ENCODE measurements around the gene SIGLECL1.

SIGLECL1 gene

DNA sequence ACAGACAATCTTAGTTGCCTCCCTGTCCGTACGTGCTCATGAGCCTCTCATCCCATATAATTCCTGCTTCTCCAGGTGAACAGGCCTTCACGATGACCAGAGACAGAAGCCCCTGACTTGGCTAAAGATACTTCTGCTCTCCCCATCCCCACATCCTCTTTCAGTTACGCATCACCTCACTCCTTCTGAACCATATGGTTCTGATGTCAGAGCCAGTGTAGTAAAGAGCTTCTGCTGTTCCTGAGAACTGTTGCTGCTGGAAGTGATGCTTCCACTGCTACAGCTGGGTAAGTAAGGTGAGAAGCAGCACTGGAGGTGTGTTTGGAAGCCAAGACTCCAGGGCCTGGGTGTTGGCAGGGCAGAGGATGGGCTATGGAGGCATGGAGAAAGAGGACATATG lies 12.9 kb downstream of the SIGLECL1 start:
- TF ChIP-seq, protein P1, sequence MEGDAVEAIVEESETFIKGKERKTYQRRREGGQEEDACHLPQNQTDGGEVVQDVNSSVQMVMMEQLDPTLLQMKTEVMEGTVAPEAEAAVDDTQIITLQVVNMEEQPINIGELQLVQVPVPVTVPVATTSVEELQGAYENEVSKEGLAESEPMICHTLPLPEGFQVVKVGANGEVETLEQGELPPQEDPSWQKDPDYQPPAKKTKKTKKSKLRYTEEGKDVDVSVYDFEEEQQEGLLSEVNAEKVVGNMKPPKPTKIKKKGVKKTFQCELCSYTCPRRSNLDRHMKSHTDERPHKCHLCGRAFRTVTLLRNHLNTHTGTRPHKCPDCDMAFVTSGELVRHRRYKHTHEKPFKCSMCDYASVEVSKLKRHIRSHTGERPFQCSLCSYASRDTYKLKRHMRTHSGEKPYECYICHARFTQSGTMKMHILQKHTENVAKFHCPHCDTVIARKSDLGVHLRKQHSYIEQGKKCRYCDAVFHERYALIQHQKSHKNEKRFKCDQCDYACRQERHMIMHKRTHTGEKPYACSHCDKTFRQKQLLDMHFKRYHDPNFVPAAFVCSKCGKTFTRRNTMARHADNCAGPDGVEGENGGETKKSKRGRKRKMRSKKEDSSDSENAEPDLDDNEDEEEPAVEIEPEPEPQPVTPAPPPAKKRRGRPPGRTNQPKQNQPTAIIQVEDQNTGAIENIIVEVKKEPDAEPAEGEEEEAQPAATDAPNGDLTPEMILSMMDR (IDR thresholded peaks at IDR 0.05; ENCODE audit: low read depth, low read length): no peak
- TF ChIP-seq, protein P2, sequence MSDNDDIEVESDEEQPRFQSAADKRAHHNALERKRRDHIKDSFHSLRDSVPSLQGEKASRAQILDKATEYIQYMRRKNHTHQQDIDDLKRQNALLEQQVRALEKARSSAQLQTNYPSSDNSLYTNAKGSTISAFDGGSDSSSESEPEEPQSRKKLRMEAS (IDR thresholded peaks at IDR 0.05; ENCODE audit: low read depth, low read length): no peak
- TF ChIP-seq POLR2A (IDR thresholded peaks at IDR 0.05; ENCODE audit: extremely low read depth, insufficient read length) (no peak), MYC (IDR thresholded peaks at IDR 0.05; ENCODE audit: low read depth, low read length) (no peak)
- DNase-seq (ENCODE audit: low read depth): no peak
- no peak overlapping the region for H3K4me3 ChIP-seq (ENCODE audit: low read depth, low read length)

DNA sequence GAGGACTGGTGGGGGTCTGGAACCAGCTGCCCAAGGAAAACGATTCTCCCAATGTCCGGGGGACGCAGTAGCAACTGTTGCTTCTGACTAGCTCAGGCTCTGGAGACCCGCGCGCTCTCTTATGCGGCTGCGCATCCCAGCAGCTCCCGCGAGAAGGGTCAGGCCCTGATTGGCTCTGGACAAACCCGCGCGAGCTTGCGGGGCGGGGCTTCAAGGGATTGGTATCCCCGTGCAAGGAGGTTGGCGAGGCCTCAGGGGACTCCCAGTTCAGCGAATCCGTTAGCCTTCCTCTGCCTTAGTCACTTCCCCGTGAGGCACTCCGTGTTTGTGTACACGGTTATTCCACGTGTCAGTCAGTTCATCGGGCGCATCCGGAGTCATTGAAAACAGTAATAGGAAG lies 20.2 kb downstream of the SIGLECL1 start:
- TF ChIP-seq POLR2A (IDR thresholded peaks at IDR 0.05; ENCODE audit: extremely low read depth, insufficient read length) (peak; percentile 89), MYC (IDR thresholded peaks at IDR 0.05; ENCODE audit: low read depth, low read length) (peak; percentile 74; the same call in 1 of the 2 replicates)
- TF ChIP-seq, protein P1 (IDR thresholded peaks at IDR 0.05; ENCODE audit: low read depth, low read length): no peak
- TF ChIP-seq, protein P2 (IDR thresholded peaks at IDR 0.05; ENCODE audit: low read depth, low read length): peak; percentile 95
- peak overlapping the region; percentile 64 for H3K4me3 ChIP-seq (ENCODE audit: low read depth, low read length)
- DNase-seq (ENCODE audit: low read depth): peak; percentile 96

DNA sequence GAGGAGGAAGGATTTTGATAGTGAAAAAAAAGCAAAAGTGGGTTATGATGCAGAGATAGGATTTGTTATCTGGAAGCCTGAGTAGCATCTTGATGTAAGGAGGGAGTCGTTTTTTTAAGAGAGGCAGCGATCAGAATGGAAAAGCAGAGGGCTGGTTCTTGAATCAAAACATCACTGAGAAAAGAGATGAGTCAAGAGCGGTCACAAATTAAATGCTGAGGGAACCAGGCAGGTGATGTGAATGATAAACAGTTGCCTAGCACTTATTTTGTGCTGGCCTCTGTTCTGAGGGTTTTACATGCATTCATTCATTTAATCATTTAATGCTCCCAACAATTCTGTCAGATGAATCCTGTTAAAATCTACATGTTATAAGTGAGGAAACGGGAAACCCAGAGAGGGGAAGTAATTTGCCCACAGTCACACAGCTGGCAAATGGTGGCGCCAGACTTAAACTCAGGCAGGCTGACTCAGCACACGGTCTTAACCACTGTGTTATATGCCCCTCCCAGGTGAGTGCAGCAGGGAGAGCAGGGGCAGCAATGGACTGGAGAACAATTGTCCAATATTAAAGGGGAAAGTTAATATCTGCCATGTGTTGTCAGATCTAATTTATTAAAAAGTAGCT lies 21.4 kb downstream of the SIGLECL1 start:
- TF ChIP-seq, protein P1 (IDR thresholded peaks at IDR 0.05; ENCODE audit: low read depth, low read length): no peak
- TF ChIP-seq, protein P2 (IDR thresholded peaks at IDR 0.05; ENCODE audit: low read depth, low read length): no peak
- TF ChIP-seq MYC (IDR thresholded peaks at IDR 0.05; ENCODE audit: low read depth, low read length) (no peak), POLR2A (IDR thresholded peaks at IDR 0.05; ENCODE audit: extremely low read depth, insufficient read length) (no peak)
- peak; percentile 56 for DNase-seq (ENCODE audit: low read depth)
- H3K4me3 ChIP-seq (ENCODE audit: low read depth, low read length): no peak overlapping the region

DNA sequence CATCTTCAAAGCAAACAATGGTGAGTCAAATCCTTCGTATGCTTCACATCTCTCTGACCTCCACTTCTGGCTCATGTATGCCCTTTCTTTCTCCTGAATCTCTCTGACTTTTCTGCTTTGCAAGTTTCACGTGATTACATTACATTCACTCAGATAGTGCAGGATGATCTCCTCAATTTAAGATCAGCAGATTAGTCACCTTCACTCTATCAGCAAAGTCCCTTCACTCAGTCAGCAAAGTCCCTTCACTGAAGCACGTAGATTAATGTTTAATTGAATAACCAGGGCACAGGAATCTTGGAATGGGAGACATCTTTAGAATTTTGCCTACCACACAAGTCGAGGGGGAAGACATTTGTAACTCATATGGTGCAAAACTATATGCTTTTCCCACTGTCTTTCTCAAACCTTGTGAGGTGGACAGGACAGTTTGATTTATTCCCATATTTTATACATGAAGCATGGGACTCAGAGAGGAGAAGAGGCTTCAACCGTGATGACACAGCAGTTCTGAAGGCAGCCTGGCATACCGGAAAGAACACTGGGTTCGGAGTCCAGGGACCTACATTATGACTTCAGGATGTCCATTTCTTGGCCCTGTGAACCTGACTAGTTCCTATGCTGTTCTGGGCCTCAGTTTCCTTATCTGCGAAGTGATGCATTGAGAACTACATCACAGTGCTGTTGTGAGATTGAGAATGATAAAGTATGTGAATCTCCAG lies 23.3 kb downstream of the SIGLECL1 start:
- no peak for DNase-seq (ENCODE audit: low read depth)
- no peak overlapping the region for H3K4me3 ChIP-seq (ENCODE audit: low read depth, low read length)
- TF ChIP-seq, protein P2 (IDR thresholded peaks at IDR 0.05; ENCODE audit: low read depth, low read length): no peak
- TF ChIP-seq MYC (IDR thresholded peaks at IDR 0.05; ENCODE audit: low read depth, low read length): no peak
- TF ChIP-seq, protein P1 (IDR thresholded peaks at IDR 0.05; ENCODE audit: low read depth, low read length): no peak

DNA sequence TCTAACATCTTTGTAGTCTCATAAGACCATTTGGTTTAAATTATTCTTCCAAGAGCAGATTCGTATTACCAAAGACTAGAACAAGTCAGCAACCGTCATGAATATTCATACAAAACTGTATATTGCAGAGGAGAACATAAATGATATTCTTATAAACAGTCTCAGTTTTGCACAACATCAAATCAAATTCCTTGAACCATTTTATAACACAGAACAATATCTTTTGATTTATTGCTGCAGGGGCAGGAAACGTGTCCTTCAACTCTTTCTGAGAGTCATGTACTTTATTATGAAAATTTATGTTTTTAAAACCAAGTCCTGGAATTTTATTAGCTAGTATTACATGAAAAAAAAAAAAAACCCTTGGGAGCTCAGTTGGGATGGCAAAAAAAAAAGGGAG lies 26.2 kb downstream of the SIGLECL1 start:
- H3K4me3 ChIP-seq (ENCODE audit: low read depth, low read length): no peak overlapping the region
- TF ChIP-seq, protein P2 (IDR thresholded peaks at IDR 0.05; ENCODE audit: low read depth, low read length): no peak
- TF ChIP-seq, protein P1 (IDR thresholded peaks at IDR 0.05; ENCODE audit: low read depth, low read length): no peak
- DNase-seq (ENCODE audit: low read depth): no peak
